Keratinocyte (primary cell): ENCODE results near the gene FRMD3. TPM values are rescaled to one million over a fixed set of nuclear protein-coding genes. Genes with fewer than 3 reads are reported as not detected.

Source experiments
- DNase-seq: peaks from one replicate; pipeline ENCODE4 v3.0.0-alpha.2; 2011; ENCODE audit warnings: low read depth, missing footprints, low spot score
- FAIRE-seq: peaks from 2 replicates; lab custom pipeline; 2011; peaks lifted over from hg19 to GRCh38; lab: Jason Lieb, UNC
- H2AFZ ChIP-seq: 2 replicates; pipeline ENCODE4 v1.6.0; 2012; ENCODE audit warnings: low read length, control low read depth, inconsistent platforms; ENCODE audit not compliant: control insufficient read depth
- H3K27ac ChIP-seq: 2 replicates; pipeline ENCODE4 v1.5.1; 2011; ENCODE audit warnings: low read length; ENCODE audit not compliant: control insufficient read depth, insufficient read depth
- H3K27me3 ChIP-seq: 3 replicates; pipeline ENCODE4 v1.6.0; 2011; ENCODE audit warnings: low read length; ENCODE audit not compliant: control insufficient read depth, insufficient read depth; ENCODE audit errors: extremely low read depth
- H3K36me3 ChIP-seq, 2 experiments: 2 replicates in 1 of 2; 3 replicates in 1 of 2; pipeline ENCODE4 v1.5.1; 2011; ENCODE audit warnings: low read length in 2 of 2, mild to moderate bottlenecking in 1 of 2; ENCODE audit not compliant: control insufficient read depth in 2 of 2, insufficient read depth in 2 of 2; ENCODE audit errors: extremely low read depth in 1 of 2
- H3K4me1 ChIP-seq: 3 replicates; pipeline ENCODE4 v1.5.1; 2011; ENCODE audit warnings: low read length; ENCODE audit not compliant: control insufficient read depth, insufficient read depth; ENCODE audit errors: extremely low read depth
- H3K4me2 ChIP-seq: 3 replicates; pipeline ENCODE4 v1.6.0; 2011; ENCODE audit warnings: low read depth, low read length; ENCODE audit not compliant: control insufficient read depth, insufficient read depth; ENCODE audit errors: extremely low read depth
- H3K4me3 ChIP-seq, 3 experiments: fragments of 200-600 bp in 1 of 3; sonication (generic) in 1 of 3; 2 replicates in 2 of 3; 3 replicates in 1 of 3; pipeline ENCODE4 v1.5.1; 2011 to 2016; ENCODE audit warnings: low read length in 3 of 3, mild to moderate bottlenecking in 3 of 3, control low read depth in 2 of 3, inconsistent platforms in 1 of 3, low read depth in 1 of 3, mixed read lengths in 1 of 3, mixed run types in 1 of 3, moderate library complexity in 1 of 3; ENCODE audit not compliant: control insufficient read depth in 2 of 3, insufficient read depth in 2 of 3; ENCODE audit errors: extremely low read depth in 1 of 3
- H3K79me2 ChIP-seq: 2 replicates; pipeline ENCODE4 v1.6.0; 2012; ENCODE audit warnings: low read length; ENCODE audit not compliant: control insufficient read depth, insufficient read depth
- H3K9ac ChIP-seq: 3 replicates; pipeline ENCODE4 v1.6.0; 2011; ENCODE audit warnings: low read length; ENCODE audit not compliant: control insufficient read depth, insufficient read depth; ENCODE audit errors: extremely low read depth
- H3K9me1 ChIP-seq: 3 replicates; pipeline ENCODE4 v1.6.0; 2011; ENCODE audit warnings: low read length; ENCODE audit not compliant: control insufficient read depth, insufficient read depth; ENCODE audit errors: extremely low read depth
- H3K9me3 ChIP-seq: 2 replicates; pipeline ENCODE4 v1.5.1; 2012; ENCODE audit warnings: low read depth, low read length; ENCODE audit not compliant: control insufficient read depth
- H4K20me1 ChIP-seq: 3 replicates; pipeline ENCODE4 v1.6.0; 2011; ENCODE audit warnings: low read length; ENCODE audit not compliant: control insufficient read depth, insufficient read depth; ENCODE audit errors: extremely low read depth
- EZH2 ChIP-seq: IDR thresholded peaks from one replicate; pipeline ENCODE4 v1.6.1; 2012; ENCODE audit warnings: inconsistent platforms, mild to moderate bottlenecking, low read length, moderate library complexity
- dilution Hi-C: fragments of 300-500 bp; cut with MboI; formaldehyde crosslinking; loops from one replicate; pipeline ENCODE4 v1.7.0; 2020; ENCODE audit warnings: low sequenced_read_pairs; ENCODE audit not compliant: extremely low pct_ligation_motif_present
- polyA plus RNA-seq, 5 experiments: library from polyadenylated mRNA; depleted of rRNA in 3 of 5; stranded (reverse) in 3 of 5; stranded (forward) in 1 of 5; unstranded in 1 of 5; fragments of >200 nt; gene quantifications; 1 replicate in 1 of 5; 2 replicates in 3 of 5; 3 replicates in 1 of 5; pipeline versions ENCODE4 v1.2.1 to v1.2.3, GENCODE V29; 2011 to 2012; ENCODE audit warnings: missing spikeins in 2 of 5, low read depth in 1 of 5, low replicate concordance in 1 of 5
- TF ChIP-seq, protein P1 (sequence below), 3 experiments: IDR thresholded peaks in 1 of 3; conservative IDR thresholded peaks in 1 of 3; optimal IDR thresholded peaks in 1 of 3; 2 replicates in 2 of 3; 3 replicates in 1 of 3; pipeline versions ENCODE3 to v1.5.1; 2011; ENCODE audit warnings: low read length in 3 of 3, mild to moderate bottlenecking in 3 of 3, moderate library complexity in 2 of 3, control low read depth in 1 of 3, inconsistent platforms in 1 of 3; ENCODE audit not compliant: insufficient read depth in 2 of 3; ENCODE audit errors: extremely low read depth in 1 of 3

The FRMD3 gene
- polyA plus RNA-seq, 1 donor (not counting 4 experiments of a cell fraction or from before 2014, with no cell fraction given) = 0.21 TPM

DNA sequence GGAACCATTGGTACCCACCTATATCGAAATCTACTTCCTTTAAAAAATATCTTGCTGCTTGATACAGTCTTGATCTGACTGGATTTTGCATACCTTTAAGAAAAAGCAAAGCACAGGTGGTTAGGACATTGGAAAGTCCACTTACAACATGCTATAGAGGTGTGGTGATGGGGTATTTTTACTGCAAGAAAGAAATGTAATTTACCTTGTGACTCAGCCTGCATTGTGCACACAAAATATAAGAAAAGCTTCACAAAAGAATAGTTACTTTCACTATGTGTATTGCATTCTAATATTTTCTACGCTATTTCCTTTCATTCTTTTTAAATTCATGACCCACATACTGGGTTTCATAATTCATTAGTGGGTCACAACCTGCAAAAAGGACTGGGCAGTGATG, 239.1 kb downstream of the FRMD3 start:
- H4K20me1 ChIP-seq = no peaks in the 10 kb centered on the region
- no peak for TF ChIP-seq EZH2
- TF ChIP-seq, protein P1, sequence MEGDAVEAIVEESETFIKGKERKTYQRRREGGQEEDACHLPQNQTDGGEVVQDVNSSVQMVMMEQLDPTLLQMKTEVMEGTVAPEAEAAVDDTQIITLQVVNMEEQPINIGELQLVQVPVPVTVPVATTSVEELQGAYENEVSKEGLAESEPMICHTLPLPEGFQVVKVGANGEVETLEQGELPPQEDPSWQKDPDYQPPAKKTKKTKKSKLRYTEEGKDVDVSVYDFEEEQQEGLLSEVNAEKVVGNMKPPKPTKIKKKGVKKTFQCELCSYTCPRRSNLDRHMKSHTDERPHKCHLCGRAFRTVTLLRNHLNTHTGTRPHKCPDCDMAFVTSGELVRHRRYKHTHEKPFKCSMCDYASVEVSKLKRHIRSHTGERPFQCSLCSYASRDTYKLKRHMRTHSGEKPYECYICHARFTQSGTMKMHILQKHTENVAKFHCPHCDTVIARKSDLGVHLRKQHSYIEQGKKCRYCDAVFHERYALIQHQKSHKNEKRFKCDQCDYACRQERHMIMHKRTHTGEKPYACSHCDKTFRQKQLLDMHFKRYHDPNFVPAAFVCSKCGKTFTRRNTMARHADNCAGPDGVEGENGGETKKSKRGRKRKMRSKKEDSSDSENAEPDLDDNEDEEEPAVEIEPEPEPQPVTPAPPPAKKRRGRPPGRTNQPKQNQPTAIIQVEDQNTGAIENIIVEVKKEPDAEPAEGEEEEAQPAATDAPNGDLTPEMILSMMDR (optimal IDR thresholded peaks at IDR 0.05 in 1 of 3, IDR thresholded peaks at IDR 0.05 in 1 of 3, conservative IDR thresholded peaks at IDR 0.05 in 1 of 3; ENCODE audit: extremely low read depth in 1 of 3, insufficient read depth in 2 of 3, low read length in 3 of 3) = no peak
- no peak overlapping the region for H3K4me3 ChIP-seq
- no peaks in the 10 kb centered on the region for H3K79me2 ChIP-seq
- H3K9ac ChIP-seq = no peak overlapping the region
- dilution Hi-C loops = no loop called here
- H2AFZ ChIP-seq = no peak overlapping the region
- H3K36me3 ChIP-seq = no peaks in the 10 kb centered on the region
- no peaks in the 10 kb centered on the region for H3K9me1 ChIP-seq
- H3K9me3 ChIP-seq = no peaks in the 10 kb centered on the region
- H3K27me3 ChIP-seq = no peaks in the 10 kb centered on the region
- no peak overlapping the region for H3K27ac ChIP-seq
- H3K4me1 ChIP-seq = no peaks in the 10 kb centered on the region
- FAIRE-seq (no peak), DNase-seq (no peak)
- no peak overlapping the region for H3K4me2 ChIP-seq

DNA sequence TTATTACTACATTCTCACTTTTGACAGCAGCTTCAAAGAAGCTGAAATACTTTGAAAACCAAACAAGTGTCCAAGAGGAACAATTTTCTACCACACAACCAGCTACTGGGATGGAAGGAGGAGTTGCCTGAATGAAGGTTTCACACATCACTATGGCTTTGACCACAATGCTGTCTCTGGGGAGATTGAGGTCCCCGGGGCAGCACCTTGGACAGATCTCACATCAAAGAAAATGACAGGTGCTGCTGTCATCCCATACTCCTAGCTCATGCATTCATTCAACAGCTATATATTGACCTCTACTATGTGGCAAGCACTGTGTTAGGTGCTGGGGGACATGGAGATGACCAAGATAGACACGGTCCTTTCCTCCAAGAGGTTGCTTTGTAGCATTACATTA, 242.1 kb downstream of the FRMD3 start:
- dilution Hi-C loops = no loop called here
- Histone ChIP-seq H2AFZ (no peak overlapping the region), H3K27me3 (no peaks in the 10 kb centered on the region), H3K27ac (no peak overlapping the region), H3K79me2 (no peaks in the 10 kb centered on the region), H3K9me1 (no peaks in the 10 kb centered on the region), H3K9ac (no peak overlapping the region), H3K4me1 (no peaks in the 10 kb centered on the region), H3K36me3 (no peaks in the 10 kb centered on the region), H3K4me3 (no peak overlapping the region), H3K4me2 (no peak overlapping the region), H4K20me1 (no peaks in the 10 kb centered on the region), H3K9me3 (no peaks in the 10 kb centered on the region)
- TF ChIP-seq EZH2 = no peak
- TF ChIP-seq, protein P1 (optimal IDR thresholded peaks at IDR 0.05 in 1 of 3, IDR thresholded peaks at IDR 0.05 in 1 of 3, conservative IDR thresholded peaks at IDR 0.05 in 1 of 3; ENCODE audit: extremely low read depth in 1 of 3, insufficient read depth in 2 of 3, low read length in 3 of 3) = no peak
- DNase-seq = no peak
- no peak for FAIRE-seq
